Bone marrow (tissue), 2 donors: ENCODE measurements around the gene ABLIM2.

Experiments
- DNase-seq, 2 donors: peaks; one replicate each; lab custom pipeline; 2025; lab: John Stamatoyannopoulos, UW

The ABLIM2 gene

DNA sequence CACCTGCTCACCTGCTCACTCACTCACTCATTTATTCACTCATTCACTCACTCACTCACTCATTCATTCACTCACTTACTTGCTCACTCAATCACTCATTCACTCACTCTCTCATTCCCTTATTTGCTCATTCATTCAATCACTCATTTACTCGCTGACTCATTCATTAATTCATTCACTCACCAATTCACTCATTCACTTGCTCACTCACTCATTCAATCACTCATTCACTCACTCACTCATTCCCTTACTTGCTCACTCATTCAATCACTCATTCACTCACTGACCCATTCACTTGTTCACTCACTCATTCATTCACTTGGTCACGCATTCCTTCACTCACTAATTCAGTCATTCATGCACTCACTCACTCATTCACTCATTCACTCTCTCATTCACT lies 130.2 kb downstream of the ABLIM2 start:
- no peak for DNase-seq

DNA sequence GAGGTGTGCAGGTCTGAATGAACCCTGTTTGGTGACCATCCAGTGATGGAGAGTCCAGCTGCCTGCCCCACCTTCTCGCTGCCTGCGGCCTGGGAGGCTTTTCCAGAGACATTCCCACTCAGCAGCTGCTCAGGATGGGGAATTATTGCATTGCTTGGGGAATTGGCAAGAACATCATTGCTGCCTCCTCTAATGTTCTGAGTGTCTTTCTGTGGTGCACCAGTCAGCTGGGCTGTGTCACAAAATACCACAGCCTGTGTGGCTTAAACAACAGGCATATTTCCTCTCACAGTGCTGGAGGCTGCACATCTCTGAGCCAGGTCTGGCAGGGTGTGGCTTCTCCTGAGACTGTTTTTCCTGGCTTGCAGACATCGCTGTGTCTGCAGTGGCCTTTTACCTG lies 132.2 kb downstream of the ABLIM2 start:
- no peak for DNase-seq

GRCh38 chr4:8025668-8026067 lies 132.9 kb downstream of the ABLIM2 start:
- DNase-seq, result no peak

GRCh38 chr4:8024073-8024786 lies 134.4 kb downstream of the ABLIM2 start:
- no peak for DNase-seq

- DNase-seq, result no peak
These were observed 134.9 kb downstream of the ABLIM2 start for GRCh38 chr4:8023696-8024033.

GRCh38 chr4:8022767-8023695 lies 135.6 kb downstream of the ABLIM2 start:
- DNase-seq, result no peak

- no peak for DNase-seq
These were observed 136.8 kb downstream of the ABLIM2 start for GRCh38 chr4:8021796-8022195.

DNA sequence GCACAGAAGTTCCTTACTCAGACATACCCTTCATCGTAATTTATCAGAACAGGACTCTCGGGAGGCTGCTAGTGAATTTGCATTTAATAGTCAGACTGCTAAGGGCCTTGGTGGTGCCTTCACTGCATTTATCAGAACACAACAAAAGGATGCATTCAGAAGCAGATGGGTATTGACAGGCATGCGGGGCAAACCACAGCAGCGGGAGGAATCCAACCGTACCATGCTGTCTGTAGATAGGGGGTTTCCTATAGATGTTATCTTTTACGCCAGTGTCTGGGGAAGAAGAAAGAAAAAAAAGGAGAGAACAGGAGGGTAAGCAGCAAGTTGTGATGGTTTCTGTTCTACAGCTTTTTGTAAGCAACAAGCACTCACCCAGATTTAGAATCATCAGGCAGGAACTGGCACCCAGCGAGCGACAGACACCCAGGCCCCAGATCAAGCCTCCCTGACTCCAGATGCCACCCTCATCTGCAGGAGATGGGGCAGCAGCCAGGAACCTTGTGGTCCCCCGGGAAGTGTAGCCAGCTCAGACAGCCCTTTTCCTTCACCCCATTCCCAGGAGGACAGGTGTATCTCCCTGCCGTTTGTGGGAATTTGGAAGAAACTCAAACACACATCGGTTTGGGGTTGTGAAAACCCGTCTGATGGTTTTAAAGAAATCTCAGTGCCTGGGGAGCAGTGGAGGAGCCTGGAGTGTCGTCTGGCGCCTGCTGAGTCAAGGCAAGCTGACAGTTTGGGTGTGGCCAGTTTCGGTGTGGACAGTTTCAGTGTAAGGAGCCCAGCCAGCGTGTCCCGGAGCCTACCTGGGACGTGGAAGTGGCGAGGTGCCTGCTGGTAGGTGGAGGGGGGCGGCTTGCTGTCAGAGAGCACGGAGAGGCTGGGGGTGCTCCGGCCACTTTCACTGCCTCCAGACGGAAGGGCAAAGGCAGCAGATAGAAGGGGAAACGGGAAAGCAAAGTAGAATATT lies 138.9 kb downstream of the ABLIM2 start:
- no peak for DNase-seq

DNA sequence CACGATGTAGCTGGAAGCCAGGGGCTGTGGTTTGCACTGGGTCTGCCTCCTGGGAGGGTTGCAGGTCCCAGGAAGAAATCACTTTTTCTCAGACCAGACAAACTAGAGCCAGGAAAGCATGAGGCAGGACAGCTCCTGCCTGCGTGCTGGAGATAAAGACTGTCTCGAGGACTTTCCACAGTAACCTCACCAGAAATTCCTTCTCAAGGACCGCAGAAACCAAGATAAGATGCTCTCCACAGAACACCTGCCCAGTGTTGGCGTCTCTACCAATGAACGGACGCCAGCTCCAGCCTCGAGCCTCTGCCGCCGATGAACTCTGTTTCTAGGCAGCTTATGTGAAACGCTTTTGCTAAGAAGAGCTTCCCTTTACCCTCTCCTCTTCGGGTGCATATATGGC lies 142.1 kb downstream of the ABLIM2 start:
- DNase-seq, result no peak

GRCh38 chr4:8015512-8015911 lies 143.1 kb downstream of the ABLIM2 start:
- DNase-seq, result no peak

DNA sequence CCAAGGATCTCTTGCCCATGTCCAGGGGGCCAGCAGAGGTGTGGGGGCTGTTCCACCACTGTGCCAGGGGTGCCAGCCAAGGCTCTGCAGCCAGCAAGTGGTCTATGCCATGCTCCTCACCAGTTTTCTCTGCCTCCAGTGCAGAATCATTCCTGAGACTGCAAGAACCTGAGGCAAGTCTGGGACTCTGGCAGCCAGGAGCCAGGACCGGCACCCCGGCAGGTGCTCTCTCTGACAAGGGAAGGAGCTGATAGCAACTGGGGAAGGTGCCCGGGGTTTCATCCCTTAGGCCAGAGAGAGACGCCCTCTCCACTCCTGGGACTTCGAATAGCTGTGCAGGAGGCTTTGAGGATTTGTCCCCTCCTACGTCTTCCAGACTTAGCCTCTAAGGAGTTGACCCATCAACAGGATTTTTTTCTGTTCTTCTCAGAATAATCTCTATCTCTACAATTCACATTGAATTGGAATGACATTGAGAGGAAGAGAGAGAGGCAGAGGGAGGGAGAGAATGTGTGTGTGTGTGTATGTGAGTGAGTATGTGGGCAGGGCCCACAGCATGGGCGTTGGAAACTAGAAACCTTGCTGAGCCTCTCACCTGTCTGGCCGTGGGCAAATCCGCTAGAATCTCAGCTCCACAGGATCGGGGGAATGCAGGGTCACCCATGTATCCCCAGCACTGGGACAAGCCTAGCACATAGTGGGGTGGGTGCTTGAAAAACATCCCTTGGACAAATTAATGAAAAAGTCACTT lies 144.5 kb downstream of the ABLIM2 start:
- DNase-seq, result no peak

DNA sequence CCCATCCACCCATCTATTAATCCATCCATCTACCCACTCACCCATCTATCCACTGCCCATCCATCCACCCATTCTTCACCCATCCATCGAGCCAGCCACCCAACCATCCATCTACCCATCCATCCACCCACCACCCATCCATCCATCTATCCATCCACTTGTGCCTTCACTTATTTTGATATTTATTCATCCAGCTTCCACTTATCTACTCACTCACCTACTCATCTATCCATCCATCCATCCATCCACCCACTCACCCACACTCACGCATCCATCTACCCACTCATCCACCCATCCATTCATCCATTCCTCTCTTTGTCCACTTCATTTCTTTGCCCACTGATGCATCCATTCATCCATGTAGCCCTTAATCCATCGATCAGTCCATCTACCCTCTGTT lies 146.1 kb downstream of the ABLIM2 start:
- no peak for DNase-seq

DNA sequence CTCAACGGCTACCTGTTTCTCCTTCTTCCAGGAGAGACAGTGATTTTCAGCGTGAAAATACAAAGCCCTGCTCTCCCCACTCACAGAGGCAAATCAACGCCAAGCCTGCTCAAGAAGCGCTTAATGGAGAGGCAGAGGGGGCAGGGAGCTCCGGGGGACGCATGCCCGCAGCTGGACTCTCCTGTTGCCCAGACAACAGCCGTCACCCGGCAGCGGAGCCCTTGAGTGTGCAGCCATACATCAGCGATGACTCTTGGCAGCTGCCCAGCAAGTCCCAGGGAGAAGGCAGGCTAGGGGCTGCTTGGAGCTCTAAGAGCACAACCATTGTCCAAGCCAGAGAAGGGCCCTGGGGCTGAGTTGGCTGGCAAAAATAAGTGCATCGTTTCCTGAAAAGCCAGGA lies 148.0 kb downstream of the ABLIM2 start:
- DNase-seq, result no peak

DNA sequence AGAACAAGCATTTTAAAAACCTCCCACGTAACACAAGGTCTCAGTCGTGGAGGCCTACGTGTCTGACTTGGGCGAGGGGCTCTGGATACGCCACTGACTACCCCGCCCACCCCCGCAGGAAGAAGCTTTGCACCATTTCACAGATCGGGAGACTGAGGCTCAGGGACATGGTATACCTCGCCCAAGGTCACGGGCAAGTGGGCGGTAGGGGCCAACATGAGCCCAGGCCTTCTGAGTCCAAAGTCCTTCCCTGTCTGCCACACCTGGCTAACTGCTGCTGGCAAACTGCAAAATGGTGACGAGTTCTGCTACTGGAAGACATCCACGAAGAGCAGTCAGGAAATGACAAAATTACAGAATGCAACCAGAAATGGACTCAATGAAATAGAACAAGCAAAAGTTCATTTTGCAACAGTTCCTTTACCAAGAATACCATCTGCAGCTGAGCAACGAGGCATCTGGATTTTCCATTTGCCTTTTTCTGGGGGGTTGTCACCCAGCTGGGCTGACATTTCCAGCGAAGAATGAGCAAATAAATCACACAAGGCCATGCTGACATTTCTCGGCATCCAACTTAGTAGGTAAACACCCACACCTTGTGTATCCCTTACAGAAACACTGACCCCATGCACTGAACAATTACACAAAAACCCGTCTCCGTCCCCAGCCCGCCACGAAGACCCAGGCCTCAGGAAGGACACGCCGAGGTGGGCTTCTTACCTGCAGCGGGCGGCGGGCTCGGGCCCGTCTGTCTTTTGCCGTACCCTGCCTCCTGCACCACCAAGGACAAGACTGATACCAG lies 148.7 kb downstream of the ABLIM2 start:
- DNase-seq, result no peak

GRCh38 chr4:8009097-8009496 lies 149.5 kb downstream of the ABLIM2 start:
- DNase-seq, result no peak

- no peak for DNase-seq
These were observed 150.2 kb downstream of the ABLIM2 start for GRCh38 chr4:8008391-8008790.

DNA sequence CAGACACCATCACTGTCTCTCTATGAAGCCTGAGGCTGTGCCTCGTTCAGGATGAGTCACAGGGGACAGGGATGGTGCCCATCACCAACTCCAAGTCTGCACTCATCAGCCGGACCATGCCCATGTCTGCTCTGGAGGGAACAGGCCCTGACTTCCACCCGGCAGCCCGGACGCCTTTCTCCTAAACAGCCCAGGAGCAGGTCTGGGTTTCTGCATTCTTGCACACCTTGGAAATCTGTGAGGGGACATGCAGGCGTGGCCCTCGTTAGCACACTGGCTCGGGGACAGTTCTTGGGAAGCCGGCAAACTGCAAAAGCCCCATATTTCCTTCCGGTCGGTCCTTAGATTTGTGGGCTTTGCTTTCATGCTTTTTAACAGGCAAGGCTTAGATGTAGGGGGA lies 151.0 kb downstream of the ABLIM2 start:
- DNase-seq, result no peak

- no peak for DNase-seq
These were observed 152.1 kb downstream of the ABLIM2 start for GRCh38 chr4:8006471-8006870.

DNA sequence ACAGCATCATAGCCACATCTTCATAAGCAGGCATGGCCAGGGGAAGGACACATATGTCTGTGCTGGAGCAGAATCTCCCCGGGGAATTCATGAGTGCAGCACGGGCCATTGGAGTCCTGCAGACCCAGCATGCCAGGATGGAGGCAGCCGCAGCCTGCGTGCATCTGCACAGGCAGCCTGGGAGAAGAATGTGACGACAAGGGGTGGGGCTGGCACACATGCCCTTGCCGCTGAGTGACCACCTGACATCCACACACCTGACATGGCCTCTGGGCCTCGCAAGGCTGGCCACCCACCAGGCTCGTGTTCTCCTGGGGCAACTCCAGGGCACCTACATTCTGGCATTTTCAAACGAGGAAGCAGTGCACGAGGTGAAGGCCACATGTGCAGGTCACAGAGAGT lies 152.8 kb downstream of the ABLIM2 start:
- DNase-seq, result no peak

DNA sequence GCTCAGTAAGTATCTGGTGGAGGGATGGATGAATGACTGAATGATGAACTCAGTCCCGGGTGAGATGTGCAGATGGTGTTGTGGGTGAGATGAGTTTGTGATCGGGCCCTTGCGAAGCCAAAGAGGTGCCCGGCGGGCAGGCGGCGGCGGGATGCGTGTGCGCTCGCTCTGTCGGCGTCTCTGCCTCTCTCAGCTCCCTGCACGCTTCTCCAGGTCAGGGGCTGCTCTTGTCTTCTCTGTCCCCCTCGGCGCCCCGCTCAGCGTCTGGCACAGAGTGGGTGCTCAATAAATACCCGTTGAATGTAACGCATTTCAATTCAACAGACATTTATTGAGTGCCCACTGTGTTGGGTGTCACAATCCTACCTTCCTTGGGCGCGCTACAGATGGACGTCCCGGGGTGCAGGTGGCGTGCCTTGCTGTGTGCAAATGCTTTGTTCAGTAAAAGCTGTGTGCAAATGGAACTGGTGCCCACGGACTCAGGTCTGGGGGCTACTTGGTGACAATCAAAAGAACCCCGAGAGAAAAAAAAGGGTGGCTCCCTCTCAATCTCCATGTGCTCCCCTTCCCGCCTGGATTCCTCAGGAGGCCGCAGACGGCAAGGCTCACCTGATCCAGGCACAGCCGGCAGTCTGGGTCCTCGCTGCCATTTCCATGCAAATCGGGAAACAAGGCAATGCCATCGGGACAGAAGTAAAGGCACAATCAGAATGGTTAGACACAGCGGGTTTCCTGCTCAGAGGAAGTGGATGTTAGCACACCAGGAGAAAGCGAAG lies 153.4 kb downstream of the ABLIM2 start:
- no peak for DNase-seq
